ENCODE data around the gene ASMT.

Gene ASMT

DNA sequence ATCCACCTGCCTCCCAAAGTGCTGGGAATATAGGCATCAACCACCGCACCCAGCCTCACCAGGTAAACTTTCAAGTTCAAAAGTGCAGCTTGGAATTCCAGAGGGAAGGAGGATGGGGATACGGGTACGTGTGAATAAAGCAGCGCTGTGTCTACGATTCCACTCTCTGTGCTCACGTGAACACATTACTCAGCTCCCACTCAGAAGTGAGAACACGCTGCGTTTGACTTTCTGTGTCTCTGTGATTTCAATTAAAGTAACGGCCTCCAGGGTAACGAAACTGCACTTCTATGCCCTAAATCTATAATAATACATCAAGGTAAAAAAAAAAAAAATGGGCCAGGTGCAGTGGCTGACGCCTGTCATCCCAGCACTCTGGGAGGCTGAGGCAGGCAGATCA, 8.4 kb upstream of the ASMT start:
- TF ChIP-seq SIN3A (IDR thresholded peaks at IDR 0.05; ENCODE audit: borderline replicate concordance, insufficient read depth, low read length) = no peak
- TF ChIP-seq POLR2AphosphoS5 (IDR thresholded peaks at IDR 0.05; ENCODE audit: low read depth, low read length) = no peak
- TF ChIP-seq FOXP2 (optimal IDR thresholded peaks at IDR 0.05; ENCODE audit: borderline replicate concordance, extremely low read depth, extremely low read length, insufficient read depth) = no peak
- TF ChIP-seq, protein P1, sequence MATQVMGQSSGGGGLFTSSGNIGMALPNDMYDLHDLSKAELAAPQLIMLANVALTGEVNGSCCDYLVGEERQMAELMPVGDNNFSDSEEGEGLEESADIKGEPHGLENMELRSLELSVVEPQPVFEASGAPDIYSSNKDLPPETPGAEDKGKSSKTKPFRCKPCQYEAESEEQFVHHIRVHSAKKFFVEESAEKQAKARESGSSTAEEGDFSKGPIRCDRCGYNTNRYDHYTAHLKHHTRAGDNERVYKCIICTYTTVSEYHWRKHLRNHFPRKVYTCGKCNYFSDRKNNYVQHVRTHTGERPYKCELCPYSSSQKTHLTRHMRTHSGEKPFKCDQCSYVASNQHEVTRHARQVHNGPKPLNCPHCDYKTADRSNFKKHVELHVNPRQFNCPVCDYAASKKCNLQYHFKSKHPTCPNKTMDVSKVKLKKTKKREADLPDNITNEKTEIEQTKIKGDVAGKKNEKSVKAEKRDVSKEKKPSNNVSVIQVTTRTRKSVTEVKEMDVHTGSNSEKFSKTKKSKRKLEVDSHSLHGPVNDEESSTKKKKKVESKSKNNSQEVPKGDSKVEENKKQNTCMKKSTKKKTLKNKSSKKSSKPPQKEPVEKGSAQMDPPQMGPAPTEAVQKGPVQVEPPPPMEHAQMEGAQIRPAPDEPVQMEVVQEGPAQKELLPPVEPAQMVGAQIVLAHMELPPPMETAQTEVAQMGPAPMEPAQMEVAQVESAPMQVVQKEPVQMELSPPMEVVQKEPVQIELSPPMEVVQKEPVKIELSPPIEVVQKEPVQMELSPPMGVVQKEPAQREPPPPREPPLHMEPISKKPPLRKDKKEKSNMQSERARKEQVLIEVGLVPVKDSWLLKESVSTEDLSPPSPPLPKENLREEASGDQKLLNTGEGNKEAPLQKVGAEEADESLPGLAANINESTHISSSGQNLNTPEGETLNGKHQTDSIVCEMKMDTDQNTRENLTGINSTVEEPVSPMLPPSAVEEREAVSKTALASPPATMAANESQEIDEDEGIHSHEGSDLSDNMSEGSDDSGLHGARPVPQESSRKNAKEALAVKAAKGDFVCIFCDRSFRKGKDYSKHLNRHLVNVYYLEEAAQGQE (IDR thresholded peaks at IDR 0.05; ENCODE audit: insufficient read depth in 1 of 2, low read depth in 2 of 2, low read length in 2 of 2) = no peak
- TF ChIP-seq TAF1 (IDR thresholded peaks at IDR 0.05; ENCODE audit: borderline replicate concordance, insufficient read depth, low read length) = no peak

DNA sequence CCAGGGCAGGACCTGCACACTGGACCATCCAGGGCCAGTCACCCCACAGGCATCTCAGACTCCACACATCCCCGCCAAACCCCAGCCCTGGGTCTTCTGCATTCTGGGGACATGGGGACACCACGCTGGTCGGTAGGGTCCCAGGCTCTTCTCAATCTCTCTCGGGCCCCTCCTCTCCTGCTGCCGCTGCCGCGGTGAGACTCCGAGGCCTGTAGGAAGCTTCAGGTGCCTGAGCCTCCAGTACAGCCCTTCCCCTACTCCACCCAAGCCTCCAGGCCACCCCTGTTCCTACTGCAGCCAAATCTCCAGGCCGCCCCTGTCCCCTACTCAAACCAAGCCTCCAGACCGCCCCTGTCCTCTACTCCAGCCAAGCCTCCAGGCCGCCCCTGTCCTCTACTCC, 5.5 kb upstream of the ASMT start:
- TF ChIP-seq, protein P1 (IDR thresholded peaks at IDR 0.05; ENCODE audit: insufficient read depth in 1 of 2, low read depth in 2 of 2, low read length in 2 of 2) = no peak
- TF ChIP-seq POLR2AphosphoS5 (IDR thresholded peaks at IDR 0.05; ENCODE audit: low read depth, low read length) = no peak
- no peak for TF ChIP-seq SIN3A (IDR thresholded peaks at IDR 0.05; ENCODE audit: borderline replicate concordance, insufficient read depth, low read length)
- TF ChIP-seq FOXP2 (optimal IDR thresholded peaks at IDR 0.05; ENCODE audit: borderline replicate concordance, extremely low read depth, extremely low read length, insufficient read depth) = no peak
- TF ChIP-seq TAF1 (IDR thresholded peaks at IDR 0.05; ENCODE audit: borderline replicate concordance, insufficient read depth, low read length) = no peak

GRCh38 chrX:1609762-1610161, 5.1 kb upstream of the ASMT start:
- TF ChIP-seq, protein P1 (IDR thresholded peaks at IDR 0.05; ENCODE audit: insufficient read depth in 1 of 2, low read depth in 2 of 2, low read length in 2 of 2) = no peak
- no peak for TF ChIP-seq TAF1 (IDR thresholded peaks at IDR 0.05; ENCODE audit: borderline replicate concordance, insufficient read depth, low read length)
- no peak for TF ChIP-seq FOXP2 (optimal IDR thresholded peaks at IDR 0.05; ENCODE audit: borderline replicate concordance, extremely low read depth, extremely low read length, insufficient read depth)
- no peak for TF ChIP-seq POLR2AphosphoS5 (IDR thresholded peaks at IDR 0.05; ENCODE audit: low read depth, low read length)
- TF ChIP-seq SIN3A (IDR thresholded peaks at IDR 0.05; ENCODE audit: borderline replicate concordance, insufficient read depth, low read length) = no peak

DNA sequence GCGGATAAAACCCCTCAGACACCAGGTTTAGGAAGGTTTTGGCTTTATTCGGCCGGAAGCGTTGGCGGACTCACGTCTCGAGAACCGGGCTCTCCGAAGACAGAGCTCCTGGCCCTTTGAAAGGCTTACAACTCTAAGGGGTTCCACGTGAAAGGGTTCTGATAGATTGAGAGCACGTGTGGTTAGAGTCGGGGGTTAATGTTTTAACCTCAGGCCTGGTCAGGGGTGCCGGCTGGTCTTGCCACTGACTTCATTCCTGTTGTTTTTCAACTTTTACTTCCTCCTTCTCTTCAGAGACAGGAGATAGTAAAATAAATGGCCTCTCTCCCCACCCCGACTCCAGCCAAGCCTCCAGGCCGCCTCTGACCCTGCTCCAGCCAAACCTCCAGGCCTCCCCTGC, 4.7 kb upstream of the ASMT start:
- TF ChIP-seq, protein P1 (IDR thresholded peaks at IDR 0.05; ENCODE audit: insufficient read depth in 1 of 2, low read depth in 2 of 2, low read length in 2 of 2) = no peak
- no peak for TF ChIP-seq POLR2AphosphoS5 (IDR thresholded peaks at IDR 0.05; ENCODE audit: low read depth, low read length)
- TF ChIP-seq SIN3A (IDR thresholded peaks at IDR 0.05; ENCODE audit: borderline replicate concordance, insufficient read depth, low read length) = no peak
- TF ChIP-seq TAF1 (IDR thresholded peaks at IDR 0.05; ENCODE audit: borderline replicate concordance, insufficient read depth, low read length) = no peak
- no peak for TF ChIP-seq FOXP2 (optimal IDR thresholded peaks at IDR 0.05; ENCODE audit: borderline replicate concordance, extremely low read depth, extremely low read length, insufficient read depth)

DNA sequence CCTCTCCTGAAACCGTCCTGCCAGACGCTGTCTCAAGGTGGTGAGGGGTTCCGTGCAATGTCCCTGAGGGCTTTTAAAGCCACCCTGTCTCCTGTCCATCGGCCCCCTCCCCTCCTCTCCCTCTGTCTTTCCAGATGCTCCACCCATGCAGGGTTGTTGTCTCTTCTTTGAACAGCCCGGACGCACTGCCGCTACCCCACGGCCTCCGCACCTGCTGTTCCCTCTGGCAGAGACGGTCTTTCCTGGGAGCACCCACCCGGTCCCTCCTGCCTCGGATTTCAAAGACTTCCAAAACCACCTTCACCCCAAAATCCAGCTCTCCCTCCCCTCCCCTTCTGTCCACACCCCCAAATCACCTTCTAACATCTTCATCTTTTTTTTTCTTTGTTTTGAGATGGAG, 4.1 kb upstream of the ASMT start:
- TF ChIP-seq TAF1 (IDR thresholded peaks at IDR 0.05; ENCODE audit: borderline replicate concordance, insufficient read depth, low read length) (no peak), FOXP2 (optimal IDR thresholded peaks at IDR 0.05; ENCODE audit: borderline replicate concordance, extremely low read depth, extremely low read length, insufficient read depth) (no peak), SIN3A (IDR thresholded peaks at IDR 0.05; ENCODE audit: borderline replicate concordance, insufficient read depth, low read length) (no peak), POLR2AphosphoS5 (IDR thresholded peaks at IDR 0.05; ENCODE audit: low read depth, low read length) (no peak)
- TF ChIP-seq, protein P1 (IDR thresholded peaks at IDR 0.05; ENCODE audit: insufficient read depth in 1 of 2, low read depth in 2 of 2, low read length in 2 of 2) = no peak
